GM12872 (cell line): ENCODE measurements around the gene CCDC85B.

Experiments used
- CTCF ChIP-seq: IDR thresholded peaks from 3 replicates; pipeline ENCODE4 v1.5.1; 2011; ENCODE audit warnings: low read depth, mild to moderate bottlenecking, low read length, moderate library complexity; ENCODE audit not compliant: insufficient read depth

Gene CCDC85B

GRCh38 chr11:65919573-65920371, 29.3 kb downstream of the CCDC85B start:
- TF ChIP-seq CTCF = no peak

GRCh38 chr11:65920372-65920802, 29.9 kb downstream of the CCDC85B start:
- TF ChIP-seq CTCF = no peak

- no peak for TF ChIP-seq CTCF
Measured at GRCh38 chr11:65921033-65921555, 30.6 kb downstream of the CCDC85B start.

GRCh38 chr11:65921876-65922275, 31.4 kb downstream of the CCDC85B start:
- no peak for TF ChIP-seq CTCF

GRCh38 chr11:65922565-65922964, 32.1 kb downstream of the CCDC85B start:
- no peak for TF ChIP-seq CTCF

GRCh38 chr11:65925397-65925796, 34.9 kb downstream of the CCDC85B start:
- no peak for TF ChIP-seq CTCF

- TF ChIP-seq CTCF = no peak
Measured at GRCh38 chr11:65927904-65928397, 37.5 kb downstream of the CCDC85B start.
